ENCODE data around the gene CERS5.

GRCh38 chr12:50097952-50098351, 69.2 kb downstream of the CERS5 start:
- TF ChIP-seq CTCF (IDR thresholded peaks at IDR 0.05) (no peak), POLR2AphosphoS5 (IDR thresholded peaks at IDR 0.05) (no peak)

Measured in prostate gland (tissue), 2 donors.